GM12891 (cell line): ENCODE measurements around the gene CYP4A11.

Experiments used
- POLR2A ChIP-seq: IDR thresholded peaks from 2 replicates; pipeline ENCODE4 v1.6.1; 2011; ENCODE audit warnings: low read depth, low read length, control low read depth
- POLR2AphosphoS5 ChIP-seq: IDR thresholded peaks from 2 replicates; pipeline ENCODE4 v1.6.1; 2011; ENCODE audit warnings: low read depth, low read length, control low read depth

DNA sequence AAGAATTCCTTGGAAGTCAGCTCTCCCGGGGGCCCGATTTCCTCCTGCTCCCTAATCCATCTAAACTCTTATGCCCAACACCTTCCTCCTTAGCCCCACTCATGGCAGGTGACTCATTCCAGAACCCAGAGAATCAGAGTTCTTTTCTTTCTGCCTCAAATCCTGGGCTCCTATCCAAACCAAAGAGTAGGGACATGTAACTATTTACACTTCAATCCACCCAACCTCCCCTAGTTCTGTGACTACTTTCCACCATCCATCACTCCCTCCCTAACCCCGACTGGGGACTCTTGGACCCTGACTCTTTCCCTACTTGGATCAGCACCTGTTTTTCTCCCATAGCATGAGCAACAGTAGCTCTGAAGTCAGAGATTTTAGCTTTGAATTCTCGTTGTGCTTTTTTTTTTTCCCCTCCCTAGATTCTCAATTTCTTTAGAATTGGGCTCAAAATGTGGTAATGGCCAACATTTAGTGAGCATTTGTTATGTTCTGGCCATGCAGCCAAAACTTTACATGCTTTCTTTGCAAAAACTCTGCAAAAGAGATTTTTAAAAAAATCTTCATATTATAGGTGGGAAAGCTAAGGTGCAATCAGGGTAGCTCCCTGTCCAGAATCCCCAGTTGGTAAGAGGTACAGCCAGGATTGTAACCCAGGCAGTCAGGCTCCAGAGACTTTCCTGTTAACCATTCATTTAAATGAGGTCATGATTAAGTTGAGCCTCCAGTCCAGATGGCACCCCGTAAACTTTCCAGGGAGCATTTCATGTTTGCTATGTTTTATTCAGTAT lies 7.5 kb upstream of the CYP4A11 start:
- no peak for TF ChIP-seq POLR2A
- no peak for TF ChIP-seq POLR2AphosphoS5
